ENCODE data around the gene RBM15B. TPM values are rescaled to one million over a fixed set of nuclear protein-coding genes. Genes with fewer than 3 reads are reported as not detected.
A peak's percentile ranks its signal among the peaks of the same experiment; 100 is the strongest.

Gene RBM15B
- polyA plus RNA-seq, 1 donor from 2014 or later: 24.1 TPM

GRCh38 chr3:51393564-51393963 is 2.5 kb downstream of the RBM15B start:
- Histone ChIP-seq H3K79me2 (replicated peaks; ENCODE audit: insufficient read depth, low read length) (peaks cover 31% of the 10 kb centered on the region), H3K9ac (ENCODE audit: low read length) (no peak overlapping the region), H3K4me2 (ENCODE audit: low read length) (no peak overlapping the region), H2AFZ (ENCODE audit: low read depth, low read length) (no peak overlapping the region), H4K20me1 (ENCODE audit: insufficient read depth) (peaks cover 11% of the 10 kb centered on the region), H3F3A (ENCODE audit: insufficient read depth, low read length, poor library complexity, severe bottlenecking) (peaks cover 7% of the 10 kb centered on the region), H3K4me3 (ENCODE audit: low read length) (peak overlapping the region; percentile 90), H3K9me2 (ENCODE audit: insufficient read depth, low read length) (no peaks in the 10 kb centered on the region), H3K27me3 (ENCODE audit: insufficient read depth, low read depth, low read length) (no peaks in the 10 kb centered on the region), H3K27ac (ENCODE audit: low read length) (no peak overlapping the region), H3K36me3 (ENCODE audit: insufficient read depth, low read length) (peaks cover 33% of the 10 kb centered on the region), H3K9me3 (ENCODE audit: low read length) (no peaks in the 10 kb centered on the region)
- TF ChIP-seq TAF1 (IDR thresholded peaks at IDR 0.05; ENCODE audit: low read depth): no peak
- no peak for TF ChIP-seq EP300 (conservative IDR thresholded peaks at IDR 0.05; ENCODE audit: poor library complexity, severe bottlenecking)
- TF ChIP-seq SMC3 (conservative IDR thresholded peaks at IDR 0.05; ENCODE audit: poor library complexity): no peak
- TF ChIP-seq POLR2AphosphoS5 (IDR thresholded peaks at IDR 0.05): no peak
- no peak for TF ChIP-seq CTCF (IDR thresholded peaks at IDR 0.05; ENCODE audit: poor library complexity, severe bottlenecking)
- TF ChIP-seq MXI1 (conservative IDR thresholded peaks at IDR 0.05; ENCODE audit: poor library complexity, severe bottlenecking): no peak
- no peak for TF ChIP-seq REST (IDR thresholded peaks at IDR 0.05; ENCODE audit: borderline replicate concordance)
- TF ChIP-seq EZH2 (IDR thresholded peaks at IDR 0.05; ENCODE audit: borderline replicate concordance, insufficient read depth, low read length, poor library complexity, severe bottlenecking): no peak
- no peak for TF ChIP-seq RAD21 (conservative IDR thresholded peaks at IDR 0.05)

- H4K20me1 ChIP-seq (ENCODE audit: insufficient read depth): peaks cover 11% of the 10 kb centered on the region
- no peaks in the 10 kb centered on the region for H3K9me2 ChIP-seq (ENCODE audit: insufficient read depth, low read length)
- no peak overlapping the region for H3K27ac ChIP-seq (ENCODE audit: low read length)
- peaks cover 31% of the 10 kb centered on the region for H3K79me2 ChIP-seq (replicated peaks; ENCODE audit: insufficient read depth, low read length)
- peaks cover 33% of the 10 kb centered on the region for H3K36me3 ChIP-seq (ENCODE audit: insufficient read depth, low read length)
- H3K9ac ChIP-seq (ENCODE audit: low read length): no peak overlapping the region
- no peak overlapping the region for H3K4me2 ChIP-seq (ENCODE audit: low read length)
- TF ChIP-seq REST (IDR thresholded peaks at IDR 0.05; ENCODE audit: borderline replicate concordance) (no peak), EZH2 (IDR thresholded peaks at IDR 0.05; ENCODE audit: borderline replicate concordance, insufficient read depth, low read length, poor library complexity, severe bottlenecking) (no peak), TAF1 (IDR thresholded peaks at IDR 0.05; ENCODE audit: low read depth) (no peak), MXI1 (conservative IDR thresholded peaks at IDR 0.05; ENCODE audit: poor library complexity, severe bottlenecking) (no peak), RAD21 (conservative IDR thresholded peaks at IDR 0.05) (no peak), EP300 (conservative IDR thresholded peaks at IDR 0.05; ENCODE audit: poor library complexity, severe bottlenecking) (no peak), CTCF (IDR thresholded peaks at IDR 0.05; ENCODE audit: poor library complexity, severe bottlenecking) (no peak), SMC3 (conservative IDR thresholded peaks at IDR 0.05; ENCODE audit: poor library complexity) (no peak), POLR2AphosphoS5 (IDR thresholded peaks at IDR 0.05) (no peak)
- no peaks in the 10 kb centered on the region for H3K27me3 ChIP-seq (ENCODE audit: insufficient read depth, low read depth, low read length)
- H3F3A ChIP-seq (ENCODE audit: insufficient read depth, low read length, poor library complexity, severe bottlenecking): peaks cover 7% of the 10 kb centered on the region
- H3K4me3 ChIP-seq (ENCODE audit: low read length): peak overlapping the region; percentile 90
- no peaks in the 10 kb centered on the region for H3K9me3 ChIP-seq (ENCODE audit: low read length)
- no peak overlapping the region for H2AFZ ChIP-seq (ENCODE audit: low read depth, low read length)
Measured at GRCh38 chr3:51394541-51394940, 3.5 kb downstream of the RBM15B start.
